Measurements from ENCODE around the gene PRRG4.

PRRG4 gene

DNA sequence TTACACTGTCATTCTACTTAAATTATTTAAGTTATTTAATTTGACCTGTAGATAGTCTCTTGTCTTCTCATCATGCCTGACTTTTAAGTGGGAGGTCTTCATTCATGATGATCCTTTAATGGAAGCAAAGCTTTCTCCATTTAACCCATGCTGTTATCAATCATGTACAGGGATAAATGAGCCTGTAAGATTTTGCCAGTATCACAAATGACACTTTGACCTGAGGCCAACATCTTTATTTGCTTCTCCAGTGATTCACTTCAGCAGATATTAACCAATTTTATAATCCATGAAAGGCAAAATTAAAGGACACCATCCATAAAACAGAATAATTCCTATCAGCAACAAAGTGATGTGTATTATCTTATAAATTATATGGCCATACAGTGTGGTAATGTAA, 42.9 kb upstream of the PRRG4 start:
- Histone ChIP-seq H3K4me3 (ENCODE audit: low read length) (no peak overlapping the region), H3K9me3 (ENCODE audit: insufficient read depth, low read length) (no peaks in the 10 kb centered on the region), H3K27me3 (ENCODE audit: low read depth, low read length) (0 out of 2 replicates have a peak, but pooled peaks cover 5% of the 10 kb centered on the region), H3K9ac (ENCODE audit: low read length) (no peak overlapping the region), H3K4me1 (ENCODE audit: low read length) (no peaks in the 10 kb centered on the region), H3K4me2 (ENCODE audit: low read length) (no peak overlapping the region), H3K27ac (ENCODE audit: low read length) (no peak overlapping the region), H4K20me1 (ENCODE audit: insufficient read depth, low read length) (no peaks in the 10 kb centered on the region), H2AFZ (ENCODE audit: low read depth, low read length) (no peak overlapping the region), H3K36me3 (replicated peaks; ENCODE audit: low read depth, low read length) (no peaks in the 10 kb centered on the region), H3K79me2 (ENCODE audit: low read length) (no peaks in the 10 kb centered on the region)
- no peak for TF ChIP-seq CTCF (IDR thresholded peaks at IDR 0.05; ENCODE audit: low read depth, low read length)
- TF ChIP-seq EZH2phosphoT487 (IDR thresholded peaks at IDR 0.05; ENCODE audit: low read depth), result no peak

- H3K36me3 ChIP-seq (replicated peaks; ENCODE audit: low read depth, low read length), result no peaks in the 10 kb centered on the region
- H4K20me1 ChIP-seq (ENCODE audit: insufficient read depth, low read length), result no peaks in the 10 kb centered on the region
- no peaks in the 10 kb centered on the region for H3K79me2 ChIP-seq (ENCODE audit: low read length)
- H3K27ac ChIP-seq (ENCODE audit: low read length), result no peak overlapping the region
- H3K9ac ChIP-seq (ENCODE audit: low read length), result no peak overlapping the region
- H3K9me3 ChIP-seq (ENCODE audit: insufficient read depth, low read length), result no peaks in the 10 kb centered on the region
- no peak overlapping the region for H3K4me2 ChIP-seq (ENCODE audit: low read length)
- no peak for TF ChIP-seq CTCF (IDR thresholded peaks at IDR 0.05; ENCODE audit: low read depth, low read length)
- TF ChIP-seq EZH2phosphoT487 (IDR thresholded peaks at IDR 0.05; ENCODE audit: low read depth), result no peak
- peaks cover 11% of the 10 kb centered on the region; the same call in 1 of the 2 replicates for H3K27me3 ChIP-seq (ENCODE audit: low read depth, low read length)
- H2AFZ ChIP-seq (ENCODE audit: low read depth, low read length), result no peak overlapping the region
- peaks cover 6% of the 10 kb centered on the region for H3K4me1 ChIP-seq (ENCODE audit: low read length)
- H3K4me3 ChIP-seq (ENCODE audit: low read length), result no peak overlapping the region
These were observed 38.8 kb upstream of the PRRG4 start for GRCh38 chr11:32790916-32791315.

GRCh38 chr11:32792111-32792947, 37.4 kb upstream of the PRRG4 start:
- peak overlapping the region; percentile 83 for H3K4me2 ChIP-seq (ENCODE audit: low read length)
- H3K4me3 ChIP-seq (ENCODE audit: low read length), result peak overlapping the region; percentile 71
- TF ChIP-seq CTCF (IDR thresholded peaks at IDR 0.05; ENCODE audit: low read depth, low read length) (no peak), EZH2phosphoT487 (IDR thresholded peaks at IDR 0.05; ENCODE audit: low read depth) (no peak)
- no peak overlapping the region for H3K9ac ChIP-seq (ENCODE audit: low read length)
- H3K9me3 ChIP-seq (ENCODE audit: insufficient read depth, low read length), result no peaks in the 10 kb centered on the region
- H3K27me3 ChIP-seq (ENCODE audit: low read depth, low read length), result peaks cover 11% of the 10 kb centered on the region; the same call in 1 of the 2 replicates
- peak overlapping the region; percentile 85; the same call in 1 of the 2 replicates for H2AFZ ChIP-seq (ENCODE audit: low read depth, low read length)
- H3K27ac ChIP-seq (ENCODE audit: low read length), result no peak overlapping the region
- no peaks in the 10 kb centered on the region for H3K79me2 ChIP-seq (ENCODE audit: low read length)
- no peaks in the 10 kb centered on the region for H4K20me1 ChIP-seq (ENCODE audit: insufficient read depth, low read length)
- peaks cover 6% of the 10 kb centered on the region for H3K4me1 ChIP-seq (ENCODE audit: low read length)
- no peaks in the 10 kb centered on the region for H3K36me3 ChIP-seq (replicated peaks; ENCODE audit: low read depth, low read length)

GRCh38 chr11:32792948-32793475, 36.7 kb upstream of the PRRG4 start:
- Histone ChIP-seq H3K9me3 (ENCODE audit: insufficient read depth, low read length) (no peaks in the 10 kb centered on the region), H3K27ac (ENCODE audit: low read length) (no peak overlapping the region), H3K4me3 (ENCODE audit: low read length) (peak overlapping the region; percentile 71), H3K4me2 (ENCODE audit: low read length) (peak overlapping the region; percentile 83), H3K9ac (ENCODE audit: low read length) (peak overlapping the region; percentile 39), H2AFZ (ENCODE audit: low read depth, low read length) (peak overlapping the region; percentile 85), H4K20me1 (ENCODE audit: insufficient read depth, low read length) (no peaks in the 10 kb centered on the region), H3K4me1 (ENCODE audit: low read length) (peaks cover 6% of the 10 kb centered on the region), H3K36me3 (replicated peaks; ENCODE audit: low read depth, low read length) (no peaks in the 10 kb centered on the region), H3K27me3 (ENCODE audit: low read depth, low read length) (peaks cover 11% of the 10 kb centered on the region; the same call in 1 of the 2 replicates), H3K79me2 (ENCODE audit: low read length) (no peaks in the 10 kb centered on the region)
- peak; percentile 83 for TF ChIP-seq CTCF (IDR thresholded peaks at IDR 0.05; ENCODE audit: low read depth, low read length)
- TF ChIP-seq EZH2phosphoT487 (IDR thresholded peaks at IDR 0.05; ENCODE audit: low read depth), result no peak

Measured in OCI-LY3 (cell line).